HepG2 (cell line): Measurements from ENCODE around the gene SLX9. TPM values are rescaled to one million over a fixed set of nuclear protein-coding genes. Genes with fewer than 3 reads are reported as not detected.

Source experiments
- ARNT2 ChIP-seq: sonication (generic); formaldehyde crosslinking; IDR thresholded peaks from 2 replicates; pipeline ENCODE4 v1.8.0; 2022; ENCODE audit warnings: mild to moderate bottlenecking, low read depth, missing genetic modification reagents, moderate library complexity
- ASH2L ChIP-seq: fragments of 300-600, 200-600 bp; sonication (generic); IDR thresholded peaks from 2 replicates; pipeline ENCODE4 v1.7.0; 2017; ENCODE audit warnings: low read depth, mild to moderate bottlenecking, moderate library complexity, mixed read lengths, low read length; ENCODE audit not compliant: insufficient read length
- CBFB ChIP-seq: sonication (generic); formaldehyde crosslinking; IDR thresholded peaks from 2 replicates; pipeline ENCODE4 v1.4.0; 2020; ENCODE audit warnings: missing genetic modification reagents
- CEBPB ChIP-seq: IDR thresholded peaks from 2 replicates; pipeline ENCODE4 v1.6.1; 2011; ENCODE audit warnings: low read depth, low read length, improper control_type of control experiment, borderline replicate concordance
- CENPT ChIP-seq: sonication (generic); formaldehyde crosslinking; IDR thresholded peaks from 2 replicates; pipeline ENCODE4 v1.8.0; 2022; ENCODE audit warnings: low read depth, mild to moderate bottlenecking, moderate library complexity, missing genetic modification reagents
- ETV6 ChIP-seq: sonication (generic); formaldehyde crosslinking; conservative IDR thresholded peaks from 2 replicates; pipeline ENCODE4 v1.4.0; 2020; ENCODE audit warnings: missing genetic modification reagents
- HIVEP1 ChIP-seq: sonication (generic); formaldehyde crosslinking; IDR thresholded peaks from 2 replicates; pipeline ENCODE4 v1.4.0; 2020; ENCODE audit warnings: mild to moderate bottlenecking, missing genetic modification reagents
- ISL2 ChIP-seq: sonication (generic); formaldehyde crosslinking; IDR thresholded peaks from 2 replicates; pipeline ENCODE4 v1.5.0; 2020; ENCODE audit warnings: missing genetic modification reagents
- KDM2A ChIP-seq: sonication (generic); formaldehyde crosslinking; IDR thresholded peaks from 2 replicates; pipeline ENCODE4 v1.4.0; 2020; ENCODE audit warnings: low read depth, missing genetic modification reagents, borderline replicate concordance
- KDM3A ChIP-seq: IDR thresholded peaks from 2 replicates; pipeline ENCODE4 v1.6.1; 2018; ENCODE audit warnings: low read depth, missing compliant biosample characterization
- MYNN ChIP-seq: sonication (generic); formaldehyde crosslinking; IDR thresholded peaks from 2 replicates; pipeline ENCODE4 v1.4.0; 2020; ENCODE audit warnings: mild to moderate bottlenecking, low read depth, missing genetic modification reagents
- NCOA2 ChIP-seq: sonication (generic); formaldehyde crosslinking; IDR thresholded peaks from 2 replicates; pipeline ENCODE4 v1.8.0; 2022; ENCODE audit warnings: inconsistent platforms
- RFX3 ChIP-seq: IDR thresholded peaks from 2 replicates; pipeline ENCODE4 v1.6.1; 2016; ENCODE audit warnings: missing biosample characterization, missing genetic modification reagents
- SAP130 ChIP-seq: IDR thresholded peaks from 2 replicates; pipeline ENCODE4 v1.6.1; 2016; ENCODE audit warnings: low read depth
- SIX1 ChIP-seq: sonication (generic); formaldehyde crosslinking; IDR thresholded peaks from 2 replicates; pipeline ENCODE4 v1.4.0; 2020; ENCODE audit warnings: missing genetic modification reagents, borderline replicate concordance
- SP4 ChIP-seq: sonication (generic); formaldehyde crosslinking; IDR thresholded peaks from 2 replicates; pipeline ENCODE4 v1.8.1; 2023; ENCODE audit warnings: mild to moderate bottlenecking, missing genetic modification reagents
- SRSF1 ChIP-seq: fragments of 200-400 bp; formaldehyde crosslinking; optimal IDR thresholded peaks from 2 replicates; pipeline ENCODE3; 2017; ENCODE audit warnings: mild to moderate bottlenecking, low read depth, low read length, moderate library complexity
- SYNCRIP ChIP-seq: fragments of 200-400 bp; formaldehyde crosslinking; IDR thresholded peaks from 2 replicates; pipeline ENCODE4 v1.6.1; 2018; ENCODE audit warnings: mild to moderate bottlenecking, low read depth, low read length; ENCODE audit not compliant: insufficient read depth
- ZBTB7B ChIP-seq: sonication (generic); formaldehyde crosslinking; IDR thresholded peaks from 2 replicates; pipeline ENCODE4 v1.4.0; 2020; ENCODE audit warnings: missing genetic modification reagents
- ZC3H13 ChIP-seq: sonication (generic); formaldehyde crosslinking; IDR thresholded peaks from 2 replicates; pipeline ENCODE4 v1.8.1; 2023; ENCODE audit warnings: mild to moderate bottlenecking, missing genetic modification reagents, moderate library complexity
- ZFP82 ChIP-seq: sonication (generic); formaldehyde crosslinking; IDR thresholded peaks from 2 replicates; pipeline ENCODE4 v1.5.1; 2020; ENCODE audit warnings: mild to moderate bottlenecking, missing genetic modification reagents, borderline replicate concordance
- ZNF232 ChIP-seq: sonication (generic); formaldehyde crosslinking; IDR thresholded peaks from 2 replicates; pipeline ENCODE4 v1.4.0; 2020; ENCODE audit warnings: missing genetic modification reagents, borderline replicate concordance
- ZNF460 ChIP-seq: sonication (generic); formaldehyde crosslinking; IDR thresholded peaks from 2 replicates; pipeline ENCODE4 v1.5.1; 2020; ENCODE audit warnings: missing genetic modification reagents, mild to moderate bottlenecking, borderline replicate concordance
- ZNF569 ChIP-seq: sonication (generic); formaldehyde crosslinking; IDR thresholded peaks from 2 replicates; pipeline ENCODE4 v1.5.0; 2020; ENCODE audit warnings: mild to moderate bottlenecking, missing genetic modification reagents, moderate library complexity, borderline replicate concordance
- ZNF607 ChIP-seq: sonication (generic); formaldehyde crosslinking; IDR thresholded peaks from 2 replicates; pipeline ENCODE4 v1.5.1; 2020; ENCODE audit warnings: missing genetic modification reagents, mild to moderate bottlenecking, borderline replicate concordance
- ZSCAN9 ChIP-seq: IDR thresholded peaks from 2 replicates; pipeline ENCODE4 v1.6.1; 2016; ENCODE audit warnings: borderline replicate concordance
- polyA plus RNA-seq, 8 experiments: library from polyadenylated mRNA; depleted of rRNA in 3 of 8; stranded (reverse) in 7 of 8; unstranded in 1 of 8; fragments of >200 nt; fragmentation: Illumina TruSeq in 4 of 8; extraction: Trizol in 4 of 8; gene quantifications; 2 replicates each; pipeline versions ENCODE4 v1.2.1 to v1.2.3, GENCODE V29; 2011 to 2016; ENCODE audit warnings: low read depth in 4 of 8, missing spikeins in 1 of 8, mixed read lengths in 1 of 8; ENCODE audit not compliant: insufficient read depth in 1 of 8
- total RNA-seq, 5 experiments: library from RNA; depleted of rRNA; stranded (reverse); fragments of >200 nt; fragmentation: Illumina TruSeq; extraction: Trizol; gene quantifications; 2 replicates each; pipeline ENCODE4 v1.2.3, GENCODE V29; 2016; ENCODE audit warnings: low read depth in 1 of 5
- TF ChIP-seq, protein P1 (sequence below): sonication (generic); formaldehyde crosslinking; IDR thresholded peaks from 2 replicates; pipeline ENCODE4 v1.4.0; 2020; ENCODE audit warnings: mild to moderate bottlenecking, missing genetic modification reagents
- TF ChIP-seq, protein P2 (sequence below): sonication (generic); formaldehyde crosslinking; IDR thresholded peaks from 2 replicates; pipeline ENCODE4 v1.9.0; 2021; ENCODE audit warnings: missing genetic modification reagents, borderline replicate concordance

The SLX9 gene
- total and polyA plus RNA-seq, 2 of the 13 experiments (the other 11 are each of a cell fraction or from before 2014, with no cell fraction given), result 21.0 to 47.1 TPM

GRCh38 chr21:44914176-44914874, 25.5 kb upstream of the SLX9 start (continued):
- TF ChIP-seq ZC3H13, result no peak
- peak; percentile 95 for TF ChIP-seq HIVEP1
- 0 out of 2 replicates have a peak, but pooled peaks have one; percentile 78 for TF ChIP-seq ZNF569 (CRISPR knock-in tag)
- TF ChIP-seq ZNF607 (CRISPR knock-in tag), result 0 out of 2 replicates have a peak, but pooled peaks have one; percentile 1
- no peak for TF ChIP-seq ASH2L
- no peak for TF ChIP-seq SYNCRIP
- no peak; the same call in 1 of the 2 replicates for TF ChIP-seq KDM3A (CRISPR knock-in tag)
- TF ChIP-seq SIX1 (CRISPR knock-in tag), result no peak
- TF ChIP-seq MYNN (CRISPR knock-in tag), result no peak
- TF ChIP-seq ZSCAN9 (CRISPR knock-in tag), result no peak; the same call in 1 of the 2 replicates
- 0 out of 2 replicates have a peak, but pooled peaks have one; percentile 35 for TF ChIP-seq ARNT2 (CRISPR knock-in tag)
- TF ChIP-seq CENPT, result no peak
- TF ChIP-seq, protein P1, sequence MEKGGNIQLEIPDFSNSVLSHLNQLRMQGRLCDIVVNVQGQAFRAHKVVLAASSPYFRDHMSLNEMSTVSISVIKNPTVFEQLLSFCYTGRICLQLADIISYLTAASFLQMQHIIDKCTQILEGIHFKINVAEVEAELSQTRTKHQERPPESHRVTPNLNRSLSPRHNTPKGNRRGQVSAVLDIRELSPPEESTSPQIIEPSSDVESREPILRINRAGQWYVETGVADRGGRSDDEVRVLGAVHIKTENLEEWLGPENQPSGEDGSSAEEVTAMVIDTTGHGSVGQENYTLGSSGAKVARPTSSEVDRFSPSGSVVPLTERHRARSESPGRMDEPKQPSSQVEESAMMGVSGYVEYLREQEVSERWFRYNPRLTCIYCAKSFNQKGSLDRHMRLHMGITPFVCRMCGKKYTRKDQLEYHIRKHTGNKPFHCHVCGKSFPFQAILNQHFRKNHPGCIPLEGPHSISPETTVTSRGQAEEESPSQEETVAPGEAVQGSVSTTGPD (CRISPR knock-in tag), result no peak
- TF ChIP-seq CEBPB, result peak; percentile 92
- peak; percentile 95 for TF ChIP-seq ETV6
- no peak for TF ChIP-seq RFX3 (CRISPR knock-in tag)
- TF ChIP-seq SAP130, result peak; percentile 94
- TF ChIP-seq KDM2A (CRISPR knock-in tag), result peak; percentile 51; the same call in 1 of the 2 replicates
- TF ChIP-seq CBFB, result peak; percentile 65; the same call in 1 of the 2 replicates
- peak; percentile 86 for TF ChIP-seq ZBTB7B
- TF ChIP-seq ISL2 (CRISPR knock-in tag), result peak; percentile 59; the same call in 1 of the 2 replicates
- TF ChIP-seq SP4 (CRISPR knock-in tag), result no peak; the same call in 1 of the 2 replicates
- peak; percentile 65; the same call in 1 of the 2 replicates for TF ChIP-seq NCOA2
- no peak for TF ChIP-seq ZNF232 (CRISPR knock-in tag)
- TF ChIP-seq SRSF1, result no peak
- TF ChIP-seq, protein P2, sequence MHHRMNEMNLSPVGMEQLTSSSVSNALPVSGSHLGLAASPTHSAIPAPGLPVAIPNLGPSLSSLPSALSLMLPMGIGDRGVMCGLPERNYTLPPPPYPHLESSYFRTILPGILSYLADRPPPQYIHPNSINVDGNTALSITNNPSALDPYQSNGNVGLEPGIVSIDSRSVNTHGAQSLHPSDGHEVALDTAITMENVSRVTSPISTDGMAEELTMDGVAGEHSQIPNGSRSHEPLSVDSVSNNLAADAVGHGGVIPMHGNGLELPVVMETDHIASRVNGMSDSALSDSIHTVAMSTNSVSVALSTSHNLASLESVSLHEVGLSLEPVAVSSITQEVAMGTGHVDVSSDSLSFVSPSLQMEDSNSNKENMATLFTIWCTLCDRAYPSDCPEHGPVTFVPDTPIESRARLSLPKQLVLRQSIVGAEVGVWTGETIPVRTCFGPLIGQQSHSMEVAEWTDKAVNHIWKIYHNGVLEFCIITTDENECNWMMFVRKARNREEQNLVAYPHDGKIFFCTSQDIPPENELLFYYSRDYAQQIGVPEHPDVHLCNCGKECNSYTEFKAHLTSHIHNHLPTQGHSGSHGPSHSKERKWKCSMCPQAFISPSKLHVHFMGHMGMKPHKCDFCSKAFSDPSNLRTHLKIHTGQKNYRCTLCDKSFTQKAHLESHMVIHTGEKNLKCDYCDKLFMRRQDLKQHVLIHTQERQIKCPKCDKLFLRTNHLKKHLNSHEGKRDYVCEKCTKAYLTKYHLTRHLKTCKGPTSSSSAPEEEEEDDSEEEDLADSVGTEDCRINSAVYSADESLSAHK (CRISPR knock-in tag), result no peak
- TF ChIP-seq ZNF460 (CRISPR knock-in tag), result peak; percentile 54
- no peak for TF ChIP-seq ZFP82 (CRISPR knock-in tag)
